SU-DHL-6 (cell line): Measurements from ENCODE around the gene ANKS1B.

ENCODE experiments used
- CTCF ChIP-seq: fragments of 200-600 bp; sonication (generic); IDR thresholded peaks from one replicate; pipeline ENCODE4 v1.5.1; 2017; ENCODE audit warnings: antibody characterized with exemption, mild to moderate bottlenecking, low read length, moderate library complexity; ENCODE audit not compliant: insufficient read depth, poor library complexity, severe bottlenecking
- EZH2phosphoT487 ChIP-seq: fragments of 200-600 bp; sonication (generic), shearing (Covaris generic); conservative IDR thresholded peaks from 2 replicates; pipeline ENCODE4 v1.6.1; 2018; ENCODE audit warnings: mild to moderate bottlenecking, antibody characterized with exemption, low read length, moderate library complexity, mixed read lengths

- TF ChIP-seq CTCF = no peak
- no peak for TF ChIP-seq EZH2phosphoT487
Measured at GRCh38 chr12:99917711-99918402, 66.9 kb downstream of the ANKS1B start.
